ENCODE results near the gene SGSM1. TPM values are rescaled to one million over a fixed set of nuclear protein-coding genes. Genes with fewer than 3 reads are reported as not detected.
A peak's percentile ranks its signal among the peaks of the same experiment; 100 is the strongest.

SGSM1 gene
- total RNA-seq, 1 experiment from 2014 or later = 5.1 TPM

GRCh38 chr22:24957043-24957442, 151.0 kb downstream of the SGSM1 start:
- POLR2A ChIA-PET = interaction anchor here (1.5 kb wide), 1 partner anchor 12 kb away, joined by 3 read pairs; no protein-coding TSS in a partner anchor
- Histone ChIP-seq H3K4me3 (replicated peaks in 1 of 2; ENCODE audit: low read depth in 1 of 2, low read length in 2 of 2) (no peak overlapping the region), H3K9ac (ENCODE audit: low read length) (peak overlapping the region; percentile 12), H3K79me2 (ENCODE audit: insufficient read depth, low read length) (peaks cover 88% of the 10 kb centered on the region), H2AFZ (ENCODE audit: low read depth, low read length, poor library complexity, severe bottlenecking) (no peak overlapping the region), H3K4me2 (ENCODE audit: low read length) (peak overlapping the region; percentile 31), H3K9me3 (ENCODE audit: control insufficient read depth in 1 of 2, insufficient read depth in 1 of 2, low read depth in 1 of 2, low read length in 2 of 2) (no peaks in the 10 kb centered on the region), H3K9me2 (ENCODE audit: insufficient read depth) (no peaks in the 10 kb centered on the region), H4K20me1 (ENCODE audit: insufficient read depth) (no peaks in the 10 kb centered on the region), H3K27ac (ENCODE audit: low read depth, low read length) (no peak overlapping the region), H3K4me1 (ENCODE audit: control insufficient read depth in 1 of 2, insufficient read depth in 2 of 2, low read length in 2 of 2) (peaks cover 52 to 69% of the 10 kb centered on the region in 2 experiments), H3K27me3 (ENCODE audit: insufficient read depth, low read length) (no peaks in the 10 kb centered on the region), H3K36me3 (ENCODE audit: control insufficient read depth in 1 of 2, insufficient read depth in 2 of 2, low read length in 2 of 2) (peaks cover 0 to 6% of the 10 kb centered on the region in 2 experiments; a peak in 1 of 4 replicates)
- RAD21 ChIA-PET (ENCODE audit: low non-redundant PET in 1 of 2, low total read pairs in 2 of 2, uncharacterized antibody in 2 of 2, unreplicated experiment in 2 of 2) = no interaction called here
- CTCF ChIA-PET = no interaction called here
- DNase-seq (ENCODE audit: low read depth, low spot score) (no peak), ATAC-seq (no peak)
- intact Hi-C loops (cut with micrococcal nuclease) = no loop called here
- BruUV-seq (replicated peaks) = no TSS peak
- TF ChIP-seq SRF (IDR thresholded peaks at IDR 0.05; ENCODE audit: low read depth) = no peak
- TF ChIP-seq EZH2 (IDR thresholded peaks at IDR 0.05) = no peak
- TF ChIP-seq ZNF274 (IDR thresholded peaks at IDR 0.05; ENCODE audit: low read depth, low read length) = no peak

GRCh38 chr22:24961217-24961844, 155.3 kb downstream of the SGSM1 start:
- Histone ChIP-seq H3K9ac (ENCODE audit: low read length) (no peak overlapping the region), H3K4me1 (ENCODE audit: control insufficient read depth in 1 of 2, insufficient read depth in 2 of 2, low read length in 2 of 2) (peaks cover 46 to 72% of the 10 kb centered on the region in 2 experiments), H3K4me3 (replicated peaks in 1 of 2; ENCODE audit: low read depth in 1 of 2, low read length in 2 of 2) (no peak overlapping the region), H3K27ac (ENCODE audit: low read depth, low read length) (no peak overlapping the region), H3K9me2 (ENCODE audit: insufficient read depth) (no peaks in the 10 kb centered on the region), H2AFZ (ENCODE audit: low read depth, low read length, poor library complexity, severe bottlenecking) (no peak overlapping the region), H3K27me3 (ENCODE audit: insufficient read depth, low read length) (no peaks in the 10 kb centered on the region), H3K36me3 (ENCODE audit: control insufficient read depth in 1 of 2, insufficient read depth in 2 of 2, low read length in 2 of 2) (peaks cover 0 to 6% of the 10 kb centered on the region in 2 experiments; a peak in 1 of 4 replicates), H3K79me2 (ENCODE audit: insufficient read depth, low read length) (peaks cover 86% of the 10 kb centered on the region), H3K9me3 (ENCODE audit: control insufficient read depth in 1 of 2, insufficient read depth in 1 of 2, low read depth in 1 of 2, low read length in 2 of 2) (no peaks in the 10 kb centered on the region), H3K4me2 (ENCODE audit: low read length) (no peak overlapping the region), H4K20me1 (ENCODE audit: insufficient read depth) (no peaks in the 10 kb centered on the region)
- DNase-seq (ENCODE audit: low read depth, low spot score) (no peak), ATAC-seq (no peak)
- no peak for TF ChIP-seq EGR1 (IDR thresholded peaks at IDR 0.05; ENCODE audit: low read depth)
- no peak for TF ChIP-seq SP1 (IDR thresholded peaks at IDR 0.05; ENCODE audit: low read depth)
- no peak for TF ChIP-seq SRF (IDR thresholded peaks at IDR 0.05; ENCODE audit: low read depth)
- no peak for TF ChIP-seq CTCF (IDR thresholded peaks at IDR 0.05 in 2 of 3, conservative IDR thresholded peaks at IDR 0.05 in 1 of 3; ENCODE audit: borderline replicate concordance in 1 of 3, insufficient read depth in 1 of 3, low read depth in 2 of 3, low read length in 2 of 3)
- no peak for TF ChIP-seq ZNF274 (IDR thresholded peaks at IDR 0.05; ENCODE audit: low read depth, low read length)
- TF ChIP-seq POLR2AphosphoS5 (IDR thresholded peaks at IDR 0.05; ENCODE audit: low read depth, low read length) = no peak
- TF ChIP-seq ATF3 (IDR thresholded peaks at IDR 0.05) = no peak
- no peak for TF ChIP-seq POLR2A (IDR thresholded peaks at IDR 0.05; ENCODE audit: borderline replicate concordance, extremely low read depth, insufficient read depth, insufficient read length)
- TF ChIP-seq CEBPB (IDR thresholded peaks at IDR 0.05; ENCODE audit: low read depth) = no peak
- TF ChIP-seq TCF7L2 (IDR thresholded peaks at IDR 0.05; ENCODE audit: borderline replicate concordance, extremely low read depth, insufficient read depth, insufficient read length) = no peak
- POLR2A ChIA-PET = no interaction called here
- RAD21 ChIA-PET (ENCODE audit: low non-redundant PET in 1 of 2, low total read pairs in 2 of 2, uncharacterized antibody in 2 of 2, unreplicated experiment in 2 of 2) = no interaction called here
- intact Hi-C loops (cut with micrococcal nuclease) = no loop called here
- CTCF ChIA-PET = interaction anchor here (0.6 kb wide), 1 partner anchor 10 kb away, joined by 3 read pairs; no protein-coding TSS in a partner anchor
- BruUV-seq (replicated peaks) = no TSS peak
